Left renal cortex interstitium (tissue), 4 donors: ENCODE measurements around the gene DUSP5. TPM values are rescaled to one million over a fixed set of nuclear protein-coding genes. Genes with fewer than 3 reads are reported as not detected.

Source experiments
- DNase-seq, 4 donors: peaks; one replicate each; pipeline ENCODE4 v3.0.0-alpha.2; 2013; ENCODE audit warnings: low read depth in 4 of 4, low spot score in 2 of 4, missing footprints in 1 of 4
- polyA plus RNA-seq, 4 donors: library from polyadenylated mRNA; unstranded; fragments of 120-200 nt; gene quantifications; one replicate each; pipeline ENCODE4 v1.2.1, GENCODE V29; 2013; ENCODE audit not compliant: insufficient read length in 4 of 4

Gene DUSP5
- polyA plus RNA-seq, 4 donors = 9.3 to 13.3 (median 10.6) TPM

- DNase-seq = no peak
Measured at GRCh38 chr10:110535958-110536891, 38.5 kb downstream of the DUSP5 start.

GRCh38 chr10:110539091-110539490 lies 41.4 kb downstream of the DUSP5 start:
- no peak for DNase-seq

DNA sequence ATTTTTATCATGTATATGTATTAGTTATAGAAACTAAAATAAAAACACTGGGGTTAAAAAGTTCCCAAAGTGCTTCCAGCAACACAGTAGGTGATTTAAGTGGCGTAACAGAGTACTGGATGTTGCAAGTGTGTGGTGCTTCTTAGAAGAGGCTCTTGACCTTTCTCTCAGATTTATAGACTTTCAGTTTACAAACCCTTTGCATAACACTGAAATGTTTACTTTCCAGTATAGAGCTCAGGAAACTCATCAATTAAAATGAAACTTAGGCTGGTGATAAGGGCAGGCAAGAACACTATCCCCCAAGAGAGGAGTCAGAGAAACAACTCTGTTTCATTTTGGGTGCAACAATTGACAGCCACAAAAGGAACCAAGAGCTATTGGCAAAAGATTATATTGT lies 42.3 kb downstream of the DUSP5 start:
- DNase-seq = no peak

- no peak for DNase-seq
Measured at GRCh38 chr10:110544958-110545537, 47.3 kb downstream of the DUSP5 start.

GRCh38 chr10:110546077-110546476 lies 48.4 kb downstream of the DUSP5 start:
- DNase-seq = no peak

- no peak for DNase-seq
Measured at GRCh38 chr10:110546499-110547110, 48.9 kb downstream of the DUSP5 start.

GRCh38 chr10:110547139-110547761 lies 49.5 kb downstream of the DUSP5 start:
- DNase-seq = peak in 1 of 4 donors; percentile 47

GRCh38 chr10:110548002-110548401 lies 50.3 kb downstream of the DUSP5 start:
- no peak for DNase-seq

DNA sequence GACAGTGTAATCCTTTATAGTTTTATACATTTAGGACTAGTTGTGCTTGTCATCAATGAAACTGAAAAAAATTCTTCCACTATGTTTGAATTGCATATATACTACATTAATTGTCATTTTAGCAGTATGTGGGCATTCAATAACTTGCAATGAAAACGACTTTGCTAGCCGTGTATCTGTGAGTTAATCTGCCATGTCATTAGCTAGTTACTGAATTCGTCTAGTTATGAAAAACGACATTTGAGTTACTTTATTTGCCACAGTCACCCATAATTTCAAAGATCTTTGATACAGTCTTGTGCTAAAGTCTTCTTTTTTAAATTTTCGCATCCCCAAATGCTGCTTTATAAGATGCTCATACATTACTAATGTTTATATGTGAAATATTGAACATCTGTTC lies 51.5 kb downstream of the DUSP5 start:
- no peak for DNase-seq

DNA sequence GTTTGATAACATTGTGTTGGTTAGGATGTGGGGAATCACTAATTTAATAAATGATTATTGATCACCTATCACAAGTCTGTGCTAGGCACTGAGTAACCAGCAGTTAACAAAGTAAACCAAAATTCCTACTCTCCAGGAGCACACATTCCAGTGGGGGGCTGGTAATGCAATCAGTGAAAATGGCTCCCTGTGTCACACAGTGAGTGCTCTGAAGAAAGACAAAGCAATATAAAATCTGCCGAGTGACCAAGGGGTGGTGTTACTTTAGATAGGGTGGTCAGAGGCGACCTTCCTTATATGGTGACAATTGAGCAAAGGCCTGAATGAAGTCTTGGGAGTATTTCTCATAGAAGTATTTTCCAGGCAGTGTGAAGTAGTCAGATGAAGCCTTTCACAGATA lies 56.2 kb downstream of the DUSP5 start:
- no peak for DNase-seq

DNA sequence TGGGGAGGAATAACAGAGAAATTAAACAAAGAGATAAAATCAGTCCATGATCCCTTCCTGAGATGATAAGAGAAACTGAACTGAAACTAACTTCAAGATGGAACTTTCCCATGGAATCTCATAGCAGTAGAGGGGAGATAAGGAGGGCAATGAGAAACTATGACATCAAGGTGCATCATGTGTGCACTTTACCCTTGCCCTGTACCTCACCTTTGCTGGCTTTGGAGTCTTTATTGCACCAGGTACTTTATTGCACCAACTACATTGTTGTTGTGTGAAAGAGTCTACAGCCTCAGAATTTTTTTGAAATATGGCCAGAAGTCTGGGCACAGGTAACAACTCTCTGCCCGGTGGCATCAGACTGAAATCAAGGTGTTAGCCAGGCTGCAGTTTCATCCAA lies 58.6 kb downstream of the DUSP5 start:
- no peak for DNase-seq

GRCh38 chr10:110556969-110557601 lies 59.4 kb downstream of the DUSP5 start:
- DNase-seq = no peak

- no peak for DNase-seq
Measured at GRCh38 chr10:110558041-110558440, 60.3 kb downstream of the DUSP5 start.

DNA sequence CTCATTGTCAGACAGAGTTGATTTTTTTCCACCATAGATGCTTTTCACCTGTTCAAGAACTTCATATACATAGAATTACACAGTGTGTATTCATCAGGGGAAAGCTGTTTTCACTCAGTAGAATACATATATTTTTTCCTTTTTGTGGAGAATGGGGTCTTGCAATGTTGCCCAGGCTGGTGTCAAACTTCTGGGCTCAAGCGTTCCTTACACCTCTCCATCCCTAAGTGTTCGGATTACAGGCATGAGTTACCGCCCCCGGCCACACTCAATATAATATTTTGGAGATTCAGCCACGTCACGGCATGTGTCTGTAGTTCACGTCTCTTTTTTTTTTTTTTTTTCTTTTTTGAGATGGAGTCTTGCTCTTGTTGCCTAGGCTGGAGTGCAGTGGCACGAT lies 62.3 kb downstream of the DUSP5 start:
- DNase-seq = no peak

Other genes starting within 250 kb of the DUSP5 start
- gene SMNDC1, start 193.0 kb upstream of the DUSP5 start, polyA plus RNA-seq = 10 to 100 TPM; 44.8 to 53.0 (median 50.1) TPM
- gene SMC3, start 69.8 kb downstream of the DUSP5 start, polyA plus RNA-seq = 100 to 1,000 TPM in 1 of 4 donors, 10 to 100 TPM in 3; 79.6 to 105 (median 87.0) TPM
- gene RBM20, start 146.4 kb downstream of the DUSP5 start, polyA plus RNA-seq = 1 to 10 TPM; 1.7 to 9.7 (median 5.7) TPM